Panc1 (cell line): ENCODE data around the gene NKAIN2.

ENCODE experiments used
- POLR2AphosphoS5 ChIP-seq: IDR thresholded peaks from 2 replicates; pipeline ENCODE4 v1.6.1; 2012; ENCODE audit warnings: mild to moderate bottlenecking, low read depth, low read length, moderate library complexity
- REST ChIP-seq, 2 experiments: IDR thresholded peaks; 2 replicates each; pipeline ENCODE4 v1.6.1; 2011 to 2012; ENCODE audit warnings: low read depth in 2 of 2, control low read depth in 1 of 2, low read length in 1 of 2, mild to moderate bottlenecking in 1 of 2, moderate library complexity in 1 of 2; ENCODE audit not compliant: insufficient read depth in 1 of 2
- SIN3A ChIP-seq: IDR thresholded peaks from 2 replicates; pipeline ENCODE4 v1.6.1; 2012; ENCODE audit warnings: low read depth, mild to moderate bottlenecking, low read length, moderate library complexity, borderline replicate concordance; ENCODE audit not compliant: insufficient read depth
- TCF7L2 ChIP-seq: IDR thresholded peaks from 2 replicates; pipeline ENCODE4 v1.6.1; 2011; ENCODE audit warnings: mild to moderate bottlenecking, low read depth, low read length, inconsistent platforms
- TF ChIP-seq, protein P1 (sequence below): fragments of 450-650 bp; IDR thresholded peaks from 2 replicates; pipeline ENCODE4 v1.5.1; 2017; ENCODE audit warnings: mild to moderate bottlenecking

- TF ChIP-seq, protein P1, sequence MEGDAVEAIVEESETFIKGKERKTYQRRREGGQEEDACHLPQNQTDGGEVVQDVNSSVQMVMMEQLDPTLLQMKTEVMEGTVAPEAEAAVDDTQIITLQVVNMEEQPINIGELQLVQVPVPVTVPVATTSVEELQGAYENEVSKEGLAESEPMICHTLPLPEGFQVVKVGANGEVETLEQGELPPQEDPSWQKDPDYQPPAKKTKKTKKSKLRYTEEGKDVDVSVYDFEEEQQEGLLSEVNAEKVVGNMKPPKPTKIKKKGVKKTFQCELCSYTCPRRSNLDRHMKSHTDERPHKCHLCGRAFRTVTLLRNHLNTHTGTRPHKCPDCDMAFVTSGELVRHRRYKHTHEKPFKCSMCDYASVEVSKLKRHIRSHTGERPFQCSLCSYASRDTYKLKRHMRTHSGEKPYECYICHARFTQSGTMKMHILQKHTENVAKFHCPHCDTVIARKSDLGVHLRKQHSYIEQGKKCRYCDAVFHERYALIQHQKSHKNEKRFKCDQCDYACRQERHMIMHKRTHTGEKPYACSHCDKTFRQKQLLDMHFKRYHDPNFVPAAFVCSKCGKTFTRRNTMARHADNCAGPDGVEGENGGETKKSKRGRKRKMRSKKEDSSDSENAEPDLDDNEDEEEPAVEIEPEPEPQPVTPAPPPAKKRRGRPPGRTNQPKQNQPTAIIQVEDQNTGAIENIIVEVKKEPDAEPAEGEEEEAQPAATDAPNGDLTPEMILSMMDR, result no peak
- TF ChIP-seq REST (IDR thresholded peaks at IDR 0.05; ENCODE audit: insufficient read depth in 1 of 2, low read depth in 2 of 2, low read length in 1 of 2) (no peak), POLR2AphosphoS5 (no peak), SIN3A (no peak), TCF7L2 (no peak)
These were observed 676.3 kb downstream of the NKAIN2 start for GRCh38 chr6:124479991-124480430.
